Measurements from ENCODE around the gene KCNIP1.

Gene KCNIP1

GRCh38 chr5:170694911-170695310 is 191.1 kb downstream of the KCNIP1 start:
- TF ChIP-seq CTCF (IDR thresholded peaks at IDR 0.05; ENCODE audit: low read depth, low read length): no peak
- DNase-seq (ENCODE audit: extremely low read depth, low read depth): no peak

GRCh38 chr5:170697031-170697430 is 193.2 kb downstream of the KCNIP1 start:
- DNase-seq (ENCODE audit: extremely low read depth, low read depth): no peak
- TF ChIP-seq CTCF (IDR thresholded peaks at IDR 0.05; ENCODE audit: low read depth, low read length): no peak

- TF ChIP-seq CTCF (IDR thresholded peaks at IDR 0.05; ENCODE audit: low read depth, low read length): no peak
- no peak for DNase-seq (ENCODE audit: extremely low read depth, low read depth)
These were observed 196.7 kb downstream of the KCNIP1 start for GRCh38 chr5:170700503-170700902.

- TF ChIP-seq CTCF (IDR thresholded peaks at IDR 0.05; ENCODE audit: low read depth, low read length): no peak
- no peak for DNase-seq (ENCODE audit: extremely low read depth, low read depth)
These were observed 197.5 kb downstream of the KCNIP1 start for GRCh38 chr5:170701334-170701733.

- no peak for TF ChIP-seq CTCF (IDR thresholded peaks at IDR 0.05; ENCODE audit: low read depth, low read length)
- DNase-seq (ENCODE audit: extremely low read depth, low read depth): no peak
These were observed 200.8 kb downstream of the KCNIP1 start for GRCh38 chr5:170704417-170705192.

- no peak for TF ChIP-seq CTCF (IDR thresholded peaks at IDR 0.05; ENCODE audit: low read depth, low read length)
- no peak for DNase-seq (ENCODE audit: extremely low read depth, low read depth)
These were observed 205.8 kb downstream of the KCNIP1 start for GRCh38 chr5:170709640-170710039.

GRCh38 chr5:170711300-170711699 is 207.5 kb downstream of the KCNIP1 start:
- DNase-seq (ENCODE audit: extremely low read depth, low read depth): no peak
- TF ChIP-seq CTCF (IDR thresholded peaks at IDR 0.05; ENCODE audit: low read depth, low read length): no peak

Measured in AG09319 (cell line).